OCI-M2 (cell line): ENCODE results near the gene TTC34.
"Not testable (repeated sequence)": the region's sequence is repeated elsewhere in the genome, so short reads cannot be mapped to it uniquely, and the experiment has no call there.

ENCODE experiments used
- DNase-seq: peaks from one replicate; lab custom pipeline; 2025; ENCODE audit not compliant: unreplicated experiment; lab: John Stamatoyannopoulos, UW

The TTC34 gene

GRCh38 chr1:2685671-2686070 lies 115.8 kb downstream of the TTC34 start:
- DNase-seq = not testable (repeated sequence)

- DNase-seq = not testable (repeated sequence)
These were observed 116.6 kb downstream of the TTC34 start for GRCh38 chr1:2684878-2685277.

- DNase-seq = not testable (repeated sequence)
These were observed 117.5 kb downstream of the TTC34 start for GRCh38 chr1:2684000-2684399.

GRCh38 chr1:2683321-2683741 lies 118.2 kb downstream of the TTC34 start:
- DNase-seq = not testable (repeated sequence)

- DNase-seq = not testable (repeated sequence)
These were observed 118.6 kb downstream of the TTC34 start for GRCh38 chr1:2682879-2683278.

GRCh38 chr1:2676726-2677125 lies 124.8 kb downstream of the TTC34 start:
- DNase-seq = not testable (repeated sequence)

- not testable (repeated sequence) for DNase-seq
These were observed 129.8 kb downstream of the TTC34 start for GRCh38 chr1:2671656-2672055.

GRCh38 chr1:2659806-2660205 lies 141.7 kb downstream of the TTC34 start:
- not testable (repeated sequence) for DNase-seq

GRCh38 chr1:2657909-2658308 lies 143.6 kb downstream of the TTC34 start:
- not testable (repeated sequence) for DNase-seq

GRCh38 chr1:2657124-2657523 lies 144.4 kb downstream of the TTC34 start:
- DNase-seq = not testable (repeated sequence)

- not testable (repeated sequence) for DNase-seq
These were observed 145.7 kb downstream of the TTC34 start for GRCh38 chr1:2655598-2656434.

GRCh38 chr1:2654443-2654948 lies 147.0 kb downstream of the TTC34 start:
- DNase-seq = not testable (repeated sequence)

- not testable (repeated sequence) for DNase-seq
These were observed 147.6 kb downstream of the TTC34 start for GRCh38 chr1:2653741-2654442.

- DNase-seq = not testable (repeated sequence)
These were observed 148.4 kb downstream of the TTC34 start for GRCh38 chr1:2652926-2653571.

- not testable (repeated sequence) for DNase-seq
These were observed 149.2 kb downstream of the TTC34 start for GRCh38 chr1:2652152-2652925.

GRCh38 chr1:2650967-2651645 lies 150.4 kb downstream of the TTC34 start:
- DNase-seq = no peak

GRCh38 chr1:2646837-2647236 lies 154.7 kb downstream of the TTC34 start:
- DNase-seq = no peak

- DNase-seq = no peak
These were observed 155.7 kb downstream of the TTC34 start for GRCh38 chr1:2645776-2646175.

- no peak for DNase-seq
These were observed 156.3 kb downstream of the TTC34 start for GRCh38 chr1:2645143-2645542.

GRCh38 chr1:2644591-2645101 lies 156.8 kb downstream of the TTC34 start:
- no peak for DNase-seq
